Ovary (tissue), 9 donors: Measurements from ENCODE around the gene URI1. TPM values are rescaled to one million over a fixed set of nuclear protein-coding genes. Genes with fewer than 3 reads are reported as not detected.
A peak's percentile ranks its signal among the peaks of the same experiment; 100 is the strongest.

Source experiments
- DNase-seq, 5 donors: peaks; one replicate each; pipeline ENCODE4 v3.0.0-alpha.2; 2019 to 2020
- H3K27ac ChIP-seq, 2 donors: fragments of 200-600 bp; one replicate each; pipeline versions ENCODE4 v1.5.1 to v1.8.0; 2019 to 2022
- H3K27me3 ChIP-seq: fragments of 200-600 bp; one replicate; pipeline ENCODE4 v1.8.0; 2022
- H3K36me3 ChIP-seq: fragments of 200-600 bp; sonication (generic); one replicate; pipeline ENCODE4 v1.5.1; 2019
- H3K4me1 ChIP-seq: one replicate; pipeline ENCODE4 v1.8.1; 2013; ENCODE audit warnings: mild to moderate bottlenecking, moderate library complexity; ENCODE audit not compliant: insufficient read depth
- H3K4me3 ChIP-seq: fragments of 200-600 bp; sonication (generic); one replicate; pipeline ENCODE4 v1.5.1; 2017
- H3K9me3 ChIP-seq, 2 donors: fragments of 200-600 bp in 1 of 2; sonication (generic) in 1 of 2; one replicate each; pipeline versions ENCODE4 v1.5.1 to v1.8.1; 2013 to 2019; ENCODE audit warnings: mild to moderate bottlenecking in 1 of 2, moderate library complexity in 1 of 2
- CTCF ChIP-seq, 3 donors: fragments of 450-650 bp in 2 of 3; fragments of 200-600 bp in 1 of 3; IDR thresholded peaks; one replicate each; pipeline versions ENCODE4 v1.5.1 to v1.8.0; 2016 to 2022; ENCODE audit warnings: antibody characterized with exemption in 3 of 3, mild to moderate bottlenecking in 1 of 3
- EP300 ChIP-seq: sonication (generic); formaldehyde crosslinking; IDR thresholded peaks from one replicate; pipeline ENCODE4 v1.6.1; 2017; ENCODE audit warnings: antibody characterized with exemption
- POLR2A ChIP-seq: fragments of 450-650 bp; IDR thresholded peaks from one replicate; pipeline ENCODE4 v1.6.1; 2017; ENCODE audit warnings: antibody characterized with exemption, mild to moderate bottlenecking, moderate library complexity
- WGBS, 3 donors: extraction: QIAGEN DNeasy Blood & Tissue Kit in 1 of 3; methylation state at CpG; one replicate each; pipeline versions ENCODE4 v1.1.5 to v1.1.7; 2013 to 2017; 5-methylcytosine and 5-hydroxymethylcytosine counted together
- intact Hi-C, 4 donors: fragments of 100-400 bp; cut with DNase I; formaldehyde crosslinking; loops; one replicate each; pipeline versions ENCODE4 v1.11.0 to v1.15.1; 2022 to 2023
- polyA plus RNA-seq, 2 donors: library from polyadenylated mRNA; stranded (reverse); fragments of 200-250 nt in 1 of 2; fragments of 350-450 nt in 1 of 2; fragmentation: Illumina TruSeq in 1 of 2; extraction: RNeasy Lipid Tissue Mini Kit (QIAGEN cat#74804) in 1 of 2; gene quantifications; one replicate each; pipeline ENCODE4 v1.2.3, GENCODE V29; 2013 to 2014
- total RNA-seq, 7 donors: library from RNA; depleted of rRNA in 2 of 7; stranded (reverse); fragments of >200 nt in 2 of 7; fragmentation: NEBNext Ultra II Directional in 3 of 7; extraction: Animal tissue kit (Norgen Biotek cat#: 25700) in 3 of 7; gene quantifications; one replicate each; pipeline versions ENCODE4 v1.1.0 to v1.2.4, GENCODE V29; 2016 to 2023
- donor health status: DM: no; HTN: no; CAD: no; lungs with moderate emphysema.
- donor health status: DM: no; HTN: no; CAD: no.
- donor health status: Bipolar disorder and iron deficiency.
- donor health status: DM: yes; HTN: yes; CAD: no.
- donor health status: DM: no; HTN: no; CAD: no.
- donor health status: DM: yes; HTN: yes; CAD: no.

URI1 gene
- total and polyA plus RNA-seq, 9 donors, result 39.8 to 90.0 (median 66.9) TPM

- no peak overlapping the region for H3K27ac ChIP-seq
- no peaks in the 10 kb centered on the region for H3K4me1 ChIP-seq
- H3K36me3 ChIP-seq, result no peaks in the 10 kb centered on the region
- 91 to 96% (median 95%) methylated on average over 3 of the region's 3 CpGs for WGBS, 3 donors
- no peak for DNase-seq
- intact Hi-C loops, result no loop called here
- TF ChIP-seq CTCF (IDR thresholded peaks at IDR 0.05), result no peak
- TF ChIP-seq POLR2A, result no peak
- no peak for TF ChIP-seq EP300
- H3K27me3 ChIP-seq, result no peaks in the 10 kb centered on the region
- no peak overlapping the region for H3K4me3 ChIP-seq
- peaks cover 0 to 5% of the 10 kb centered on the region in 2 donors for H3K9me3 ChIP-seq
Measured at GRCh38 chr19:29936409-29936808, 5.6 kb upstream of the URI1 start.

- intact Hi-C loops, result no loop called here
- 91 to 97% (median 96%) methylated on average over 1 of the region's 1 CpG for WGBS, 3 donors
Measured at GRCh38 chr19:29939628-29940027, 2.4 kb upstream of the URI1 start.

GRCh38 chr19:29940971-29941585, 961 bp upstream of the URI1 start:
- H3K9me3 ChIP-seq, result no peaks in the 10 kb centered on the region
- no peak for DNase-seq
- H3K36me3 ChIP-seq, result no peaks in the 10 kb centered on the region
- intact Hi-C loops, result no loop called here
- peaks cover 2% of the 10 kb centered on the region for H3K4me1 ChIP-seq
- no peaks in the 10 kb centered on the region for H3K27me3 ChIP-seq
- 84 to 89% (median 85%) methylated on average over 9 of the region's 9 CpGs for WGBS, 3 donors
- peak overlapping the region; percentile 79 for H3K4me3 ChIP-seq
- H3K27ac ChIP-seq, result no peak overlapping the region
- TF ChIP-seq EP300, result no peak
- TF ChIP-seq CTCF (IDR thresholded peaks at IDR 0.05), result no peak
- TF ChIP-seq POLR2A, result no peak

More at GRCh38 chr19:29939628-29940027, 2.4 kb upstream of the URI1 start:
- no peaks in the 10 kb centered on the region for H3K9me3 ChIP-seq
- H3K4me3 ChIP-seq, result no peak overlapping the region
- H3K27me3 ChIP-seq, result no peaks in the 10 kb centered on the region
- peaks cover 2% of the 10 kb centered on the region for H3K4me1 ChIP-seq
- TF ChIP-seq EP300, result no peak
- TF ChIP-seq CTCF (IDR thresholded peaks at IDR 0.05), result no peak
- TF ChIP-seq POLR2A, result no peak
- no peaks in the 10 kb centered on the region for H3K36me3 ChIP-seq
- no peak for DNase-seq
- no peak overlapping the region for H3K27ac ChIP-seq

- intact Hi-C loops, result no loop called here
- Histone ChIP-seq H3K27me3 (no peaks in the 10 kb centered on the region), H3K36me3 (no peaks in the 10 kb centered on the region), H3K9me3 (no peaks in the 10 kb centered on the region), H3K4me1 (peaks cover 2% of the 10 kb centered on the region), H3K4me3 (peak overlapping the region; percentile 79), H3K27ac (peak overlapping the region in 1 of 2 donors; percentile 47)
- no peak for TF ChIP-seq EP300
- no peak for TF ChIP-seq CTCF (IDR thresholded peaks at IDR 0.05)
- no peak for TF ChIP-seq POLR2A
- WGBS, 3 donors, result 1 to 2% (median 1%) methylated on average over 40 to 79 of the region's 79 CpGs
- DNase-seq, result peak; percentile 37 to 75 (median 60)
Measured at GRCh38 chr19:29942404-29943261, 594 bp downstream of the URI1 start.
